K562 (cell line): ENCODE data around the gene PIGQ. TPM values are rescaled to one million over a fixed set of nuclear protein-coding genes. Genes with fewer than 3 reads are reported as not detected.

Experiments used
- ATAC-seq: fragments of 200-7000 bp; cut with Tn5 transposase; 3 replicates; pipeline ENCODE4 v1.9.1; 2020; ENCODE audit warnings: moderate library complexity
- BruUV-seq: library from RNA; stranded (reverse); fragments of 400-500 nt; replicated peaks from 2 replicates; lab custom pipeline; 2021; lab: Mats Ljungman, UMichigan
- CTCF ChIA-PET: fragments of 300-600 bp; formaldehyde crosslinking; extraction: SDS; loops from one replicate; lab custom pipeline; 2021; ENCODE audit warnings: low intra/inter-chr PET ratio; lab: Yijun Ruan, JAX
- POLR2A ChIA-PET: fragments of 300-600, 350-650 bp; sonication (Branson Sonifier 250); formaldehyde crosslinking; extraction: SDS; loops from one replicate; lab custom pipeline; 2021; ENCODE audit warnings: antibody characterized with exemption, inconsistent platforms; lab: Yijun Ruan, JAX
- DNase-seq, 4 experiments: peaks; one replicate each; pipeline versions ENCODE4 v3.0.0 to v3.0.0-alpha.2; 2011 to 2018; ENCODE audit warnings: low spot score in 3 of 4, mixed read lengths in 3 of 4; ENCODE audit errors: extremely low read depth in 1 of 4
- FAIRE-seq: peaks from 2 replicates; lab custom pipeline; 2011; peaks lifted over from hg19 to GRCh38; lab: Jason Lieb, UNC
- H2AFZ ChIP-seq: 2 replicates; pipeline ENCODE4 v1.6.0; 2011; ENCODE audit warnings: low read depth, low read length, control low read depth, inconsistent platforms
- H3K27ac ChIP-seq: fragments of 200-600 bp; 3 replicates; pipeline ENCODE4 v1.8.0; 2011; ENCODE audit warnings: low read depth, mild to moderate bottlenecking, control low read depth, inconsistent platforms, low read length, moderate library complexity, mixed read lengths; ENCODE audit errors: extremely low read depth
- H3K27me3 ChIP-seq, 2 experiments: fragments of 300-600 bp in 1 of 2; 2 replicates in 1 of 2; 3 replicates in 1 of 2; pipeline versions ENCODE4 v1.6.0 to v1.8.0; 2011; ENCODE audit warnings: inconsistent platforms in 2 of 2, low read length in 2 of 2, mild to moderate bottlenecking in 1 of 2, mixed read lengths in 1 of 2, moderate library complexity in 1 of 2; ENCODE audit not compliant: control insufficient read depth in 2 of 2, insufficient read depth in 2 of 2
- H3K36me3 ChIP-seq: fragments of 300-600 bp; 3 replicates; pipeline ENCODE4 v1.8.0; 2011; ENCODE audit warnings: mild to moderate bottlenecking, low read length, inconsistent platforms; ENCODE audit not compliant: control insufficient read depth, insufficient read depth
- H3K4me1 ChIP-seq, 2 experiments: fragments of 200-600 bp in 1 of 2; replicated peaks in 1 of 2; 2 replicates in 1 of 2; 3 replicates in 1 of 2; pipeline versions ENCODE4 v1.5.1 to v1.8.0; 2011; ENCODE audit warnings: inconsistent platforms in 2 of 2, low read length in 2 of 2, mild to moderate bottlenecking in 1 of 2, mixed read lengths in 1 of 2, moderate library complexity in 1 of 2; ENCODE audit not compliant: control insufficient read depth in 2 of 2, insufficient read depth in 2 of 2
- H3K4me2 ChIP-seq: 2 replicates; pipeline ENCODE4 v1.6.1; 2011; ENCODE audit warnings: low read length, control low read depth, inconsistent platforms, mixed read lengths; ENCODE audit not compliant: insufficient read depth
- H3K4me3 ChIP-seq: fragments of 200-600 bp; sonication (generic), shearing (Covaris generic); 2 replicates; pipeline ENCODE4 v1.5.1; 2016; ENCODE audit warnings: control low read depth, inconsistent platforms
- H3K79me2 ChIP-seq: fragments of 200-600 bp; 3 replicates; pipeline ENCODE4 v1.8.0; 2011; ENCODE audit warnings: low read length, inconsistent platforms; ENCODE audit not compliant: control insufficient read depth, insufficient read depth
- H3K9ac ChIP-seq, 2 experiments: 2 replicates each; pipeline versions ENCODE4 v1.6.0 to v1.6.1; 2011; ENCODE audit warnings: low read depth in 2 of 2, low read length in 2 of 2, control low read depth in 1 of 2, inconsistent platforms in 1 of 2, mild to moderate bottlenecking in 1 of 2, mixed read lengths in 1 of 2; ENCODE audit not compliant: insufficient read depth in 1 of 2
- H3K9me1 ChIP-seq: one replicate; pipeline ENCODE4 v1.6.0; 2011; ENCODE audit warnings: inconsistent platforms, mild to moderate bottlenecking, low read length, moderate library complexity; ENCODE audit not compliant: control insufficient read depth, insufficient read depth
- H3K9me3 ChIP-seq: replicated peaks from 2 replicates; pipeline ENCODE4 v1.5.1; 2011; ENCODE audit warnings: low read depth, low read length, inconsistent platforms; ENCODE audit not compliant: control insufficient read depth, insufficient read depth
- H4K20me1 ChIP-seq: replicated peaks from 2 replicates; pipeline ENCODE4 v1.6.1; 2011; ENCODE audit warnings: low read length, inconsistent platforms, mixed read lengths; ENCODE audit not compliant: control insufficient read depth, insufficient read depth
- MCM3 ChIP-seq: fragments of 450-650 bp; IDR thresholded peaks from 2 replicates; pipeline ENCODE4 v1.6.1; 2016
- NUFIP1 ChIP-seq: fragments of 450-650 bp; IDR thresholded peaks from 2 replicates; pipeline ENCODE4 v1.6.1; 2018; ENCODE audit not compliant: partially characterized antibody
- THRAP3 ChIP-seq: fragments of 450-650 bp; IDR thresholded peaks from 2 replicates; pipeline ENCODE4 v1.6.1; 2016; ENCODE audit warnings: mild to moderate bottlenecking, inconsistent platforms, borderline replicate concordance
- WGBS: fragments of 100-300 bp; shearing (Covaris generic); methylation state at CpG from one replicate; pipeline ENCODE4 v1.1.6; 2016; ENCODE audit warnings: low coverage, mixed read lengths; ENCODE audit not compliant: insufficient coverage; ENCODE audit errors: missing lambda C conversion rate; 5-methylcytosine and 5-hydroxymethylcytosine counted together
- in situ Hi-C: fragments of 300-500 bp; cut with MboI; formaldehyde crosslinking; loops from 4 replicates; pipeline ENCODE4 v1.15.0; 2018; ENCODE audit warnings: inconsistent platforms, mixed read lengths
- intact Hi-C: fragments of 100-400 bp; cut with micrococcal nuclease; formaldehyde crosslinking; loops from 2 replicates; pipeline ENCODE4 v1.14.2; 2022
- polyA plus RNA-seq, 8 experiments: library from polyadenylated mRNA; depleted of rRNA in 4 of 8; stranded (reverse) in 5 of 8; unstranded in 3 of 8; fragments of >200 nt; fragmentation: Nextera tagmentation in 2 of 8; fragmentation: Illumina TruSeq in 1 of 8; extraction: Ambion mirVana in 2 of 8; extraction: Trizol in 1 of 8; gene quantifications; 2 replicates each; pipeline versions ENCODE4 v1.2.1 to v1.2.3, GENCODE V29; 2011 to 2014; ENCODE audit warnings: inconsistent platforms in 1 of 8, missing spikeins in 1 of 8
- total RNA-seq, 7 experiments: library from RNA; depleted of rRNA in 6 of 7; stranded (reverse); fragments of >200 nt in 6 of 7; fragmentation: Illumina TruSeq in 2 of 7; extraction: Trizol in 2 of 7; gene quantifications; 2 replicates each; pipeline versions ENCODE4 v1.2.1 to v1.2.3, GENCODE V29; 2011 to 2021; ENCODE audit warnings: low replicate concordance in 1 of 7
- TF ChIP-seq, protein P1 (sequence below): fragments of 450-650 bp; formaldehyde crosslinking; IDR thresholded peaks from 2 replicates; pipeline ENCODE4 v1.4.0; 2022; ENCODE audit warnings: mild to moderate bottlenecking, moderate library complexity
- TF ChIP-seq, protein P2 (sequence below): fragments of 200-600 bp; sonication (generic); IDR thresholded peaks from one replicate; pipeline ENCODE4 v1.6.1; 2012; ENCODE audit warnings: mild to moderate bottlenecking, low read depth, low read length, inconsistent platforms

Gene PIGQ
- total and polyA plus RNA-seq, 9 of the 15 experiments (the other 6 are each of a cell fraction or from before 2014, with no cell fraction given) = 0.20 to 49.6 (median 11.7) TPM

DNA sequence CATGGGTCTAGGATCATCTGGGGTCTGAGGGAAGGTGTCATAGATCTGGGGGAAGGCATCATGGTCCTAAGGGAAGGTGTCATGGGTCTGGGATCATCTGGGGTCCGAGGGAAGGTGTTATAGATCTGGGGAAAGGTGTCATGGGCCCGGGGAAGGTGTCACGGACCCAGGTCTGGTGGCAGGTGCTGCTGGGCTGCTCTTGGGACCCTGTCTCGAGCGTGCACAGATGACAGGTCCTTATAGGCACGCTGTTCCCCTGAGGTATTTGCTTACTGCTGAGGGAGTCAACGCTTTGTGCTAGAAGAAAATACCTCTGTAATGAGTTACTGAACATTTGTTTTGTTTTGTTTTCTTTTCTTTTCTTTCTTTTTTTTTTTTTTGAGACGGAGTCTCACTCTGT lies 21.5 kb downstream of the PIGQ start:
- H3K4me2 ChIP-seq = peak overlapping the region; percentile 94
- intact Hi-C loops (no loop called here), in situ Hi-C loops (no loop called here)
- H3K36me3 ChIP-seq = peaks cover 30% of the 10 kb centered on the region; the same call in 2 of the 3 replicates
- 64% methylated on average over 7 of the region's 8 CpGs for WGBS
- peak overlapping the region; percentile 84 to 95; a peak in 3 of 4 replicates for H3K9ac ChIP-seq
- peaks cover 8% of the 10 kb centered on the region for H3K9me1 ChIP-seq
- H3K79me2 ChIP-seq = peaks cover 78% of the 10 kb centered on the region
- no peaks in the 10 kb centered on the region for H3K9me3 ChIP-seq
- peaks cover 16% of the 10 kb centered on the region for H4K20me1 ChIP-seq
- H3K4me3 ChIP-seq = peak overlapping the region; percentile 90; the same call in 1 of the 2 replicates
- no peaks in the 10 kb centered on the region for H3K27me3 ChIP-seq
- CTCF ChIA-PET = interaction anchor here (0.7 kb wide), 1 partner anchor 10 kb away, joined by 5 read pairs; no protein-coding TSS in a partner anchor
- DNase-seq (no peak), FAIRE-seq (no peak), ATAC-seq (no peak)
- POLR2A ChIA-PET = interaction anchor here (1.2 to 1.5 kb wide), 2 partner anchors 31 to 37 kb away, joined by 3 to 7 read pairs; no protein-coding TSS in a partner anchor
- TSS peak; percentile 34 for BruUV-seq
- H3K4me1 ChIP-seq = peaks cover 18 to 69% of the 10 kb centered on the region in 2 experiments; a peak in 4 of 5 replicates
- H2AFZ ChIP-seq = no peak overlapping the region
- H3K27ac ChIP-seq = no peak overlapping the region
- no peak for TF ChIP-seq THRAP3
- TF ChIP-seq, protein P1, sequence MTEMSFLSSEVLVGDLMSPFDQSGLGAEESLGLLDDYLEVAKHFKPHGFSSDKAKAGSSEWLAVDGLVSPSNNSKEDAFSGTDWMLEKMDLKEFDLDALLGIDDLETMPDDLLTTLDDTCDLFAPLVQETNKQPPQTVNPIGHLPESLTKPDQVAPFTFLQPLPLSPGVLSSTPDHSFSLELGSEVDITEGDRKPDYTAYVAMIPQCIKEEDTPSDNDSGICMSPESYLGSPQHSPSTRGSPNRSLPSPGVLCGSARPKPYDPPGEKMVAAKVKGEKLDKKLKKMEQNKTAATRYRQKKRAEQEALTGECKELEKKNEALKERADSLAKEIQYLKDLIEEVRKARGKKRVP = no peak
- TF ChIP-seq, protein P2, sequence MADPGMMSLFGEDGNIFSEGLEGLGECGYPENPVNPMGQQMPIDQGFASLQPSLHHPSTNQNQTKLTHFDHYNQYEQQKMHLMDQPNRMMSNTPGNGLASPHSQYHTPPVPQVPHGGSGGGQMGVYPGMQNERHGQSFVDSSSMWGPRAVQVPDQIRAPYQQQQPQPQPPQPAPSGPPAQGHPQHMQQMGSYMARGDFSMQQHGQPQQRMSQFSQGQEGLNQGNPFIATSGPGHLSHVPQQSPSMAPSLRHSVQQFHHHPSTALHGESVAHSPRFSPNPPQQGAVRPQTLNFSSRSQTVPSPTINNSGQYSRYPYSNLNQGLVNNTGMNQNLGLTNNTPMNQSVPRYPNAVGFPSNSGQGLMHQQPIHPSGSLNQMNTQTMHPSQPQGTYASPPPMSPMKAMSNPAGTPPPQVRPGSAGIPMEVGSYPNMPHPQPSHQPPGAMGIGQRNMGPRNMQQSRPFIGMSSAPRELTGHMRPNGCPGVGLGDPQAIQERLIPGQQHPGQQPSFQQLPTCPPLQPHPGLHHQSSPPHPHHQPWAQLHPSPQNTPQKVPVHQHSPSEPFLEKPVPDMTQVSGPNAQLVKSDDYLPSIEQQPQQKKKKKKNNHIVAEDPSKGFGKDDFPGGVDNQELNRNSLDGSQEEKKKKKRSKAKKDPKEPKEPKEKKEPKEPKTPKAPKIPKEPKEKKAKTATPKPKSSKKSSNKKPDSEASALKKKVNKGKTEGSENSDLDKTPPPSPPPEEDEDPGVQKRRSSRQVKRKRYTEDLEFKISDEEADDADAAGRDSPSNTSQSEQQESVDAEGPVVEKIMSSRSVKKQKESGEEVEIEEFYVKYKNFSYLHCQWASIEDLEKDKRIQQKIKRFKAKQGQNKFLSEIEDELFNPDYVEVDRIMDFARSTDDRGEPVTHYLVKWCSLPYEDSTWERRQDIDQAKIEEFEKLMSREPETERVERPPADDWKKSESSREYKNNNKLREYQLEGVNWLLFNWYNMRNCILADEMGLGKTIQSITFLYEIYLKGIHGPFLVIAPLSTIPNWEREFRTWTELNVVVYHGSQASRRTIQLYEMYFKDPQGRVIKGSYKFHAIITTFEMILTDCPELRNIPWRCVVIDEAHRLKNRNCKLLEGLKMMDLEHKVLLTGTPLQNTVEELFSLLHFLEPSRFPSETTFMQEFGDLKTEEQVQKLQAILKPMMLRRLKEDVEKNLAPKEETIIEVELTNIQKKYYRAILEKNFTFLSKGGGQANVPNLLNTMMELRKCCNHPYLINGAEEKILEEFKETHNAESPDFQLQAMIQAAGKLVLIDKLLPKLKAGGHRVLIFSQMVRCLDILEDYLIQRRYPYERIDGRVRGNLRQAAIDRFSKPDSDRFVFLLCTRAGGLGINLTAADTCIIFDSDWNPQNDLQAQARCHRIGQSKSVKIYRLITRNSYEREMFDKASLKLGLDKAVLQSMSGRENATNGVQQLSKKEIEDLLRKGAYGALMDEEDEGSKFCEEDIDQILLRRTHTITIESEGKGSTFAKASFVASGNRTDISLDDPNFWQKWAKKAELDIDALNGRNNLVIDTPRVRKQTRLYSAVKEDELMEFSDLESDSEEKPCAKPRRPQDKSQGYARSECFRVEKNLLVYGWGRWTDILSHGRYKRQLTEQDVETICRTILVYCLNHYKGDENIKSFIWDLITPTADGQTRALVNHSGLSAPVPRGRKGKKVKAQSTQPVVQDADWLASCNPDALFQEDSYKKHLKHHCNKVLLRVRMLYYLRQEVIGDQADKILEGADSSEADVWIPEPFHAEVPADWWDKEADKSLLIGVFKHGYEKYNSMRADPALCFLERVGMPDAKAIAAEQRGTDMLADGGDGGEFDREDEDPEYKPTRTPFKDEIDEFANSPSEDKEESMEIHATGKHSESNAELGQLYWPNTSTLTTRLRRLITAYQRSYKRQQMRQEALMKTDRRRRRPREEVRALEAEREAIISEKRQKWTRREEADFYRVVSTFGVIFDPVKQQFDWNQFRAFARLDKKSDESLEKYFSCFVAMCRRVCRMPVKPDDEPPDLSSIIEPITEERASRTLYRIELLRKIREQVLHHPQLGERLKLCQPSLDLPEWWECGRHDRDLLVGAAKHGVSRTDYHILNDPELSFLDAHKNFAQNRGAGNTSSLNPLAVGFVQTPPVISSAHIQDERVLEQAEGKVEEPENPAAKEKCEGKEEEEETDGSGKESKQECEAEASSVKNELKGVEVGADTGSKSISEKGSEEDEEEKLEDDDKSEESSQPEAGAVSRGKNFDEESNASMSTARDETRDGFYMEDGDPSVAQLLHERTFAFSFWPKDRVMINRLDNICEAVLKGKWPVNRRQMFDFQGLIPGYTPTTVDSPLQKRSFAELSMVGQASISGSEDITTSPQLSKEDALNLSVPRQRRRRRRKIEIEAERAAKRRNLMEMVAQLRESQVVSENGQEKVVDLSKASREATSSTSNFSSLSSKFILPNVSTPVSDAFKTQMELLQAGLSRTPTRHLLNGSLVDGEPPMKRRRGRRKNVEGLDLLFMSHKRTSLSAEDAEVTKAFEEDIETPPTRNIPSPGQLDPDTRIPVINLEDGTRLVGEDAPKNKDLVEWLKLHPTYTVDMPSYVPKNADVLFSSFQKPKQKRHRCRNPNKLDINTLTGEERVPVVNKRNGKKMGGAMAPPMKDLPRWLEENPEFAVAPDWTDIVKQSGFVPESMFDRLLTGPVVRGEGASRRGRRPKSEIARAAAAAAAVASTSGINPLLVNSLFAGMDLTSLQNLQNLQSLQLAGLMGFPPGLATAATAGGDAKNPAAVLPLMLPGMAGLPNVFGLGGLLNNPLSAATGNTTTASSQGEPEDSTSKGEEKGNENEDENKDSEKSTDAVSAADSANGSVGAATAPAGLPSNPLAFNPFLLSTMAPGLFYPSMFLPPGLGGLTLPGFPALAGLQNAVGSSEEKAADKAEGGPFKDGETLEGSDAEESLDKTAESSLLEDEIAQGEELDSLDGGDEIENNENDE = no peak
- no peak for TF ChIP-seq NUFIP1
- no peak for TF ChIP-seq MCM3
